Thyroid gland (tissue), 4 donors: ENCODE measurements around the gene PPP2R2B. TPM values are rescaled to one million over a fixed set of nuclear protein-coding genes. Genes with fewer than 3 reads are reported as not detected.
"Not testable (repeated sequence)": the region's sequence is repeated elsewhere in the genome, so short reads cannot be mapped to it uniquely, and the experiment has no call there.

Experiments used
- DNase-seq, 2 donors: peaks; one replicate each; pipeline ENCODE4 v3.0.0-alpha.2; 2019
- H3K27ac ChIP-seq, 3 donors: fragments of 200-600 bp; sonication (generic); 1 replicate in 2 of 3; 2 replicates in 1 of 3; pipeline ENCODE4 v1.5.1; 2016 to 2019; ENCODE audit warnings: mild to moderate bottlenecking in 1 of 3, moderate library complexity in 1 of 3
- H3K27me3 ChIP-seq: fragments of 200-600 bp; sonication (generic); one replicate; pipeline ENCODE4 v1.5.1; 2019
- H3K36me3 ChIP-seq, 2 donors: fragments of 200-600 bp; sonication (generic); one replicate each; pipeline ENCODE4 v1.5.1; 2016 to 2019
- H3K4me1 ChIP-seq, 2 donors: fragments of 200-600 bp; sonication (generic); one replicate each; pipeline ENCODE4 v1.5.1; 2017 to 2019
- H3K4me3 ChIP-seq, 3 donors: fragments of 200-600 bp; sonication (generic); replicated peaks in 1 of 3; 1 replicate in 2 of 3; 2 replicates in 1 of 3; pipeline ENCODE4 v1.5.1; 2016; ENCODE audit warnings: mild to moderate bottlenecking in 1 of 3
- H3K9me3 ChIP-seq: fragments of 200-600 bp; sonication (generic); one replicate; pipeline ENCODE4 v1.5.1; 2017
- CTCF ChIP-seq, 6 experiments: fragments of 200-600 bp in 3 of 6; fragments of 450-650 bp in 3 of 6; sonication (generic) in 3 of 6; IDR thresholded peaks; one replicate each; pipeline ENCODE4 v1.5.1; 2016 to 2019; ENCODE audit warnings: antibody characterized with exemption in 6 of 6, mild to moderate bottlenecking in 2 of 6, inconsistent platforms in 1 of 6, moderate library complexity in 1 of 6
- POLR2A ChIP-seq, 2 donors: fragments of 450-650 bp; IDR thresholded peaks; one replicate each; pipeline ENCODE4 v1.6.1; 2017; ENCODE audit warnings: antibody characterized with exemption in 2 of 2, mild to moderate bottlenecking in 2 of 2, moderate library complexity in 1 of 2
- WGBS, 2 donors: methylation state at CpG; one replicate each; pipeline ENCODE4 v1.1.5; 2017; 5-methylcytosine and 5-hydroxymethylcytosine counted together
- intact Hi-C: fragments of 100-400 bp; cut with DNase I; formaldehyde crosslinking; loops from one replicate; pipeline ENCODE4 v1.15.1; 2023
- total RNA-seq, 4 donors: library from RNA; depleted of rRNA; stranded (reverse); fragments of >200 nt; gene quantifications; one replicate each; pipeline ENCODE4 v1.2.3, GENCODE V29; 2016

PPP2R2B gene
- total RNA-seq, 4 donors from 2014 or later, result 1.1 to 5.0 (median 2.9) TPM

DNA sequence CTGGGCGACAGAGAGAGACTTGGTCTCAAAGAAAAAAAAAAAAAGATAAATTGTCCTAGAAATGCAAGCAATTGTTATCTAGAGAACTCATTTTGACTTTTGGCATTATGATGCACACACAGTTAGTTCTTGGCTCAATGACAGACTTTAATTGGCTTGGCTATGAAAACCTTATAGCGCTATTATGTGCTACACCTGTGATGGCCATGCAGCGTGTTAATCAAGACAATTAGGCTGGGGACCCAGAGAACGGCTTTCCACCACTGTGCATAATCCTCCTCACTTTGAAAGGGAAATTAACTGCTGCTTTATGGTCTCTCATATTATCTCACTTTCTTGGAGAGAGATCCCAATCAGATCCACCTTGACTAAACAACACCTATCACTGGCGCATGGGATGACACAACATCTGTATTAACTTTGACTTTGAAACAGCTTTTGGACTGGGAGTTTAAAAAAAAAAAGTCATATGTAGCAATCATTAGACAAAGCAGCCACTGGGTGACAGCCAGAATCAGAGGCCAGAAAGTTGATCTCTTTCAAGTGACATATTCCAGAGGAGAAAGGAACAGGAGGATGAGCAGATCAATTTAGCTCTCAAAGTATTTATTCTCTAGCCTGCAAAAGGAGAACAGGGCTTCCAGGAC is 132.5 kb downstream of the PPP2R2B start:
- H3K27ac ChIP-seq, result no peak overlapping the region
- intact Hi-C loops, result no loop called here

GRCh38 chr5:146744068-146744745 is 134.3 kb downstream of the PPP2R2B start:
- WGBS, 2 donors, result 74 to 81% methylated on average over 2 of the region's 2 CpGs
- H3K36me3 ChIP-seq, result no peaks in the 10 kb centered on the region

More for the DNA sequence above, 132.5 kb downstream of the PPP2R2B start:
- Histone ChIP-seq H3K9me3 (no peaks in the 10 kb centered on the region), H3K36me3 (no peaks in the 10 kb centered on the region), H3K4me3 (no peak overlapping the region), H3K4me1 (no peaks in the 10 kb centered on the region), H3K27me3 (no peaks in the 10 kb centered on the region)
- no peak for DNase-seq
- TF ChIP-seq POLR2A (IDR thresholded peaks at IDR 0.05) (no peak), CTCF (IDR thresholded peaks at IDR 0.05) (no peak)
- WGBS, 2 donors, result 82 to 83% methylated on average over 5 of the region's 5 CpGs

DNA sequence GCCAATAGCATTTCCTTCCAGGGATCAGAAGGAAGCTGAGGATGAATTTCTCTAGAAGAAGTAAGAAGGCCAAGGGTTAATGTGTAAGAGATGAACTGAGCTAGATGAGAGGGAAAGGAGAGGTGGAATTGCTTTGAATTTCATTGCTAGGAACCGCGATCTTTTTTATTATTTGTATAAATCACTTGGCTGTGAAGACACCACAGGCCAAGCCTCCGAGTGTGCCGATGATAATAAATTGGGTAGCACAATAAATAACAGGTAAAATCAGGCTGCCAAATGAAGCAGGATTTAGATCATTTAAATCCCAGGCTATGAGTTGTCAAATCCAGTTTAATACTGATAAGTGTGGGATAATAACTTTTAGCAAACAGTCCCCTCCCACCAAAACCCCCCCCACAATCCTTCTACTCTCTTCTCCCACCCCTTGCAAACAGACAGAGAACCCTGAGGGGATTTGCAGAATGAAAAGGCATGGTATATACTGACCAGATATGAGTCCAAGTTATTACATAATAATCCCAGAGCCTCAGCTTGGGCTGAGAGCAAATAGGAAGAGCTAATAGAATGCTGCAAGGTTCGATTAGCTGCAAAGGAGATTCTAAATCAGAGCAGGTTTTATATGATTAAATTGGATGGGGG is 143.5 kb downstream of the PPP2R2B start:
- Histone ChIP-seq H3K27ac (no peak overlapping the region), H3K4me1 (no peaks in the 10 kb centered on the region), H3K27me3 (no peaks in the 10 kb centered on the region), H3K4me3 (no peak overlapping the region), H3K9me3 (no peaks in the 10 kb centered on the region), H3K36me3 (no peaks in the 10 kb centered on the region)
- 85% methylated on average over 5 of the region's 5 CpGs for WGBS, 2 donors
- intact Hi-C loops, result no loop called here
- TF ChIP-seq POLR2A (IDR thresholded peaks at IDR 0.05) (no peak), CTCF (IDR thresholded peaks at IDR 0.05) (no peak)
- no peak for DNase-seq

More at GRCh38 chr5:146744068-146744745, 134.3 kb downstream of the PPP2R2B start:
- H3K27me3 ChIP-seq, result no peaks in the 10 kb centered on the region
- DNase-seq, result no peak
- H3K4me1 ChIP-seq, result no peaks in the 10 kb centered on the region
- intact Hi-C loops, result no loop called here
- H3K9me3 ChIP-seq, result no peaks in the 10 kb centered on the region
- H3K4me3 ChIP-seq, result no peak overlapping the region
- H3K27ac ChIP-seq, result no peak overlapping the region
- TF ChIP-seq POLR2A (IDR thresholded peaks at IDR 0.05), result no peak

DNA sequence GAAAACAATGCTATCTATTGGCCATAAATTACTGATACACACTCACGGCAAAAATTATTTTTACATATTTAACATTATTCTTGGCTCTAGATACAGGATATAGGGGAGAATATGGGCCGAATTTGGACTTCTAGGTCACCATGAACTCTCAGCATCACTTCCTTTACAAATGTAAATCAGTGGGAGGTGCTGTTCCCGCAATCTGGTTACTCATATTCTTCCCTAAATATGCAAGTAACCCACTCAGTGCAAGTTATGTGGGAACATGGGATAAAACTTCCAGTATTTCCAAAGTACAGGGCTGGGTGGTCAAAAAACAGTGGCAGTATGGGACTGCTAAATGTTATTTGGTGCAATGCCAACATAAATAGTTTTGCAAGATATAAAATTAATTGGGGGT is 145.6 kb downstream of the PPP2R2B start:
- Histone ChIP-seq H3K36me3 (no peaks in the 10 kb centered on the region), H3K27me3 (no peaks in the 10 kb centered on the region), H3K4me1 (no peaks in the 10 kb centered on the region), H3K9me3 (no peaks in the 10 kb centered on the region), H3K4me3 (no peak overlapping the region), H3K27ac (no peak overlapping the region)
- 74 to 85% methylated on average over 3 of the region's 3 CpGs for WGBS, 2 donors
- no peak for DNase-seq
- intact Hi-C loops, result no loop called here
- no peak for TF ChIP-seq POLR2A (IDR thresholded peaks at IDR 0.05)
- no peak for TF ChIP-seq CTCF (IDR thresholded peaks at IDR 0.05)

GRCh38 chr5:146731909-146732659 is 146.5 kb downstream of the PPP2R2B start:
- DNase-seq, result no peak

DNA sequence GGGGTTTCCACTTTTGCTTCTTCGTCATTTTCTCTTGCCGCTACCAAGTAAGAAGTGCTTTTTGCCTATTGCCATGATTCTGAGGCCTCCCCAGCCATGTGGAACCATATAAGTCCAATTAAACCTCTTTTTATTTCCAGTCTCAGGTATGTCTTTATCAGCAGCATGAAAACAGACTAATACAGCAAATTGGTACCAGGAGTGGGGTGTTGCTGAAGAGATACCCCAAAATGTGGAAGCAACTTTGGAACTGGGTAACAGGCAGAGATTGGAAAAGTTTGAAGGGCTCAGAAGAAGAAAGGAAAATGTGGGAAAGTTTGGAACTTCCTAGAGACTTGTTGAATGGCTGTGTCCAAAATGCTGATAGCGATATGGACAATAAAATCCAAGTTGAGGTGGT is 149.8 kb downstream of the PPP2R2B start:
- H3K4me3 ChIP-seq, H3K27ac ChIP-seq, H3K4me1 ChIP-seq, H3K27me3 ChIP-seq, DNase-seq, intact Hi-C loops, H3K9me3 ChIP-seq, H3K36me3 ChIP-seq: not testable (repeated sequence)
- WGBS, 2 donors, result 97% methylated on average over 3 of the region's 3 CpGs

More at GRCh38 chr5:146731909-146732659, 146.5 kb downstream of the PPP2R2B start:
- H3K27ac ChIP-seq, result no peak overlapping the region
- H3K27me3 ChIP-seq, result no peaks in the 10 kb centered on the region
- H3K4me1 ChIP-seq, result no peaks in the 10 kb centered on the region
- intact Hi-C loops, result no loop called here
- WGBS, 2 donors, result 74 to 77% methylated on average over 5 of the region's 5 CpGs
- H3K4me3 ChIP-seq, result no peak overlapping the region
- no peaks in the 10 kb centered on the region for H3K9me3 ChIP-seq
- no peak for TF ChIP-seq POLR2A (IDR thresholded peaks at IDR 0.05)
- TF ChIP-seq CTCF (IDR thresholded peaks at IDR 0.05), result no peak
- H3K36me3 ChIP-seq, result no peaks in the 10 kb centered on the region
